HG03108 (cell line): ENCODE data around the gene SLC25A23.
"Not testable (repeated sequence)": the region's sequence is repeated elsewhere in the genome, so short reads cannot be mapped to it uniquely, and the experiment has no call there.

ENCODE experiments used
- ATAC-seq: cut with Tn5 transposase; IDR thresholded peaks from one replicate; pipeline ENCODE4 v1.9.1; 2021; ENCODE audit warnings: moderate library complexity; ENCODE audit not compliant: unreplicated experiment

Gene SLC25A23

GRCh38 chr19:6406401-6406800 is 53.2 kb downstream of the SLC25A23 start:
- ATAC-seq, result no peak

DNA sequence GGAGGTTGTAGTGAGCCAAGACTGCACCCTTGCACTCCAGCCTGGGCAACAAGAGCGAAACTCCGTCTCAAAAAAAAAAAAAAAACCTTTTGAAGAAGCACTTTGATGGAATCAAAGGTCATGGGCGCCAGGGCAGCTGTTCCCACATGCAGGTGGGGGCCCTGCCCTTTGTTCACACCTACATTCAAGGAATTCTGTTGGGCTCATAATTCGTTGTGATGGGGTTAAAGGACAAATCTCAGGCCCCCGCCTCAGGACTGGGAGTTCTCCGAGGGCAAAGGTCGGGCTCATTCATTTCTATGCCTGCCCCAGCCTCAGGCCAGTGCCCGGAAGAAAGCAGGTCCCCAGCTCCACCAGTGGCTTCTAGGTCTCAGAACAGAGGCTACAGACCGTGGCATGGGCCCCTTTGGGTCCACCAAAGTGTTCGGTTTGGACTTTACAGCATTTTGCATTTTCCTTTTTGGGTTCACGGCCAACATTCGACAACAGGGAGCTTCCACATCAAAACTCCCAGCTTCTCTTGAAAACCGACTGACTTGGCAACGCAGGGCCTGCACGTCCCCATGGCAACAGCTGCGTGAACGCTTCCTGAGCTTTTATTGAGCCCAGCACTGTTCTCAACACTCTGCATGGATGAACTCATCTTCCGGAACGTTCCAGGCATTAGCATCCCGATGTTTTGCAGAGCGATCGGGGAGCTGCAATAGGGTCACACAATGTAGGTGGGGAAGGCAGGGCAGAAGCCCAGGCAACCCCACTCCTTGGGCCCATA is 56.6 kb downstream of the SLC25A23 start:
- ATAC-seq, result no peak

GRCh38 chr19:6402058-6402457 is 57.5 kb downstream of the SLC25A23 start:
- ATAC-seq, result no peak

GRCh38 chr19:6400062-6400944 is 59.3 kb downstream of the SLC25A23 start:
- not testable (repeated sequence) for ATAC-seq

- no peak for ATAC-seq
Measured at GRCh38 chr19:6396305-6396704, 63.3 kb downstream of the SLC25A23 start.

GRCh38 chr19:6394831-6395230 is 64.8 kb downstream of the SLC25A23 start:
- no peak for ATAC-seq

DNA sequence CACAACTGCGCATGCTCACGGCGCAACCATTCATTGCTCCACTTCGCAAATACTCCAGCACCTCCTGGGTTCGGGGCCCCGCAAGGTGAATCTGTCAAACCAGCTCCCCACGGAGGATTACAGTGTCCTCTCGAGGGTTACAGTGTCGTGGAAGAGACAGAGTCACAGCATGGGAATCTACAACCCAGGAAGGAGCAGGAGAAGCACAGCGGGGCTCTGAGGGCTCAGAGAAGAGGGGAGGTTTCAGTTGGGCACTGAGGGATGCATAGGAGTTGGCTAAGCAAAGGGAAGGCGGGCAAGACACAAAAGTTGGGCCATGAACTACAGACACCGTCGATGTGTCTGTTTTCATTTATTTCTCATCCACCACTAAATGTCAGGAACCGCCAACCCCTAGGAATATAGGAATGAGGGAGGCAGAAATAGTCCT is 65.6 kb downstream of the SLC25A23 start:
- no peak for ATAC-seq

- peak; percentile 63 for ATAC-seq
Measured at GRCh38 chr19:6393074-6393982, 66.3 kb downstream of the SLC25A23 start, which contains the start of gene GTF2F1. GTF2F1 (minus strand) TSS chr19:6393164; CDS start chr19:6392995, 169 bp downstream.

GRCh38 chr19:6392221-6393073 is 67.1 kb downstream of the SLC25A23 start:
- no peak for ATAC-seq
